ENCODE results near the gene UQCRC2.

GRCh38 chr16:21946889-21947635, 6.1 kb upstream of the UQCRC2 start:
- TF ChIP-seq POLR2A (IDR thresholded peaks at IDR 0.05; ENCODE audit: extremely low read depth, insufficient read length), result no peak
- no peak for TF ChIP-seq CTCF (IDR thresholded peaks at IDR 0.05; ENCODE audit: low read depth, low read length)
- no peak for TF ChIP-seq MYC (IDR thresholded peaks at IDR 0.05; ENCODE audit: low read depth, low read length)

All from NB4 (cell line).